Suprapubic skin (tissue), 4 donors: Measurements from ENCODE around the gene DPM3. TPM values are rescaled to one million over a fixed set of nuclear protein-coding genes. Genes with fewer than 3 reads are reported as not detected.

Source experiments
- DNase-seq, 2 donors: peaks; one replicate each; pipeline ENCODE4 v3.0.0-alpha.2; 2019; ENCODE audit warnings: low spot score in 2 of 2
- H3K27ac ChIP-seq: fragments of 200-600 bp; sonication (generic); one replicate; pipeline ENCODE4 v1.5.1; 2019
- H3K27me3 ChIP-seq: fragments of 200-600 bp; sonication (generic); one replicate; pipeline ENCODE4 v1.5.1; 2019
- H3K36me3 ChIP-seq: fragments of 200-600 bp; sonication (generic); one replicate; pipeline ENCODE4 v1.5.1; 2019
- H3K4me1 ChIP-seq: fragments of 200-600 bp; sonication (generic); one replicate; pipeline ENCODE4 v1.5.1; 2019
- H3K4me3 ChIP-seq: fragments of 200-600 bp; sonication (generic); one replicate; pipeline ENCODE4 v1.5.1; 2019; ENCODE audit warnings: mild to moderate bottlenecking
- H3K9me3 ChIP-seq: fragments of 200-600 bp; sonication (generic); one replicate; pipeline ENCODE4 v1.5.1; 2019
- EP300 ChIP-seq: sonication (generic); formaldehyde crosslinking; IDR thresholded peaks from one replicate; pipeline ENCODE4 v1.6.1; 2017; ENCODE audit warnings: antibody characterized with exemption
- POLR2A ChIP-seq, 2 donors: fragments of 450-650 bp; IDR thresholded peaks; one replicate each; pipeline ENCODE4 v1.6.1; 2017; ENCODE audit warnings: antibody characterized with exemption in 2 of 2, mild to moderate bottlenecking in 2 of 2, moderate library complexity in 2 of 2
- POLR2AphosphoS5 ChIP-seq, 3 donors: sonication (generic); formaldehyde crosslinking; IDR thresholded peaks; one replicate each; pipeline ENCODE4 v1.6.1; 2017; ENCODE audit warnings: antibody characterized with exemption in 3 of 3
- WGBS: methylation state at CpG from one replicate; pipeline ENCODE4 v1.1.5; 2018; 5-methylcytosine and 5-hydroxymethylcytosine counted together
- total RNA-seq, 4 donors: library from RNA; depleted of rRNA; stranded (reverse); fragments of >200 nt; gene quantifications; one replicate each; pipeline ENCODE4 v1.1.0, GENCODE V29; 2016
- TF ChIP-seq, protein P1 (sequence below), 2 donors: fragments of 200-600 bp in 1 of 2; fragments of 450-650 bp in 1 of 2; sonication (generic) in 1 of 2; IDR thresholded peaks; one replicate each; pipeline ENCODE4 v1.5.1; 2016 to 2019; ENCODE audit warnings: antibody characterized with exemption in 2 of 2, mild to moderate bottlenecking in 1 of 2, moderate library complexity in 1 of 2

The DPM3 gene
- total RNA-seq, 4 donors from 2014 or later, result 23.7 to 43.7 (median 30.2) TPM

DNA sequence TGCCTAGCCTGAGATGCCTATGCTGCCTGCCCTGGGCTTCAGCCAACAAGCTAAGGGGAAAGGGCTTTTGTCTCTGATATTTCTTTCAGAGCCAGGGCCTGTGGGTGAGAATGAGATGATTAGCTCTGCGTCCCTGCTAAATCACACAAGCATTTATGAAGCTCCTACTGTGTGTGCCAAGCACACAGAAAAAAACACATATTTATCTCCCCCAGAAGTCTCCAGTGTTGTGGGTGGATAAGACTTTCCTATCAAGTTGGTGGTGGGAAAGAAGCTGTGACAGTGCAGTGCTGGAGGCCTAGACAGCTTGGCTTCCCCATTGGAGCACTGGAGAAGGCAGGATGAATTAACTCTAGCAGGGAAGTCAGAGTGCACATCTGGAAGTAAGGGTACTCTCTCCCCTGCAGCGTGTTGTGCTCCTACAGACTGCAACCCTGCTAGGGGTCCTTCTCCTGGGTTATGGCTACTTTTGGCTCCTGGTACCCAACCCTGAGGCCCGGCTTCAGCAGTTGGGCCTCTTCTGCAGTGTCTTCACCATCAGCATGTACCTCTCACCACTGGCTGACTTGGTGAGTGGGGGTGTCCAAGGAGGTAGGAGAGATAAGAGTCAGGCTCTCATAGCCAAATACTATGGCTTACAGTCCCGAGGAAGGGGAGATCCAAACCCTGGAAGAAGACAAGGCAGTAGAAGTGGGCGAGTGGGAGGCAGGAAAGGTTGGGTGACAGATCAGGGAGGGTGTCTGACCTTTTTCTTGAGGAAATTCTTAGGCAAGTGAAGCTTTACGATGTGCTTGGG, 3.0 kb downstream of the DPM3 start:
- Histone ChIP-seq H3K27ac (peak overlapping the region; percentile 100), H3K27me3 (no peaks in the 10 kb centered on the region), H3K36me3 (peaks cover 19% of the 10 kb centered on the region), H3K4me1 (peaks cover 64% of the 10 kb centered on the region), H3K4me3 (peak overlapping the region; percentile 61), H3K9me3 (no peaks in the 10 kb centered on the region)
- no peak for TF ChIP-seq POLR2AphosphoS5 (IDR thresholded peaks at IDR 0.05)
- TF ChIP-seq POLR2A (IDR thresholded peaks at IDR 0.05), result no peak
- TF ChIP-seq EP300, result no peak
- TF ChIP-seq, protein P1, sequence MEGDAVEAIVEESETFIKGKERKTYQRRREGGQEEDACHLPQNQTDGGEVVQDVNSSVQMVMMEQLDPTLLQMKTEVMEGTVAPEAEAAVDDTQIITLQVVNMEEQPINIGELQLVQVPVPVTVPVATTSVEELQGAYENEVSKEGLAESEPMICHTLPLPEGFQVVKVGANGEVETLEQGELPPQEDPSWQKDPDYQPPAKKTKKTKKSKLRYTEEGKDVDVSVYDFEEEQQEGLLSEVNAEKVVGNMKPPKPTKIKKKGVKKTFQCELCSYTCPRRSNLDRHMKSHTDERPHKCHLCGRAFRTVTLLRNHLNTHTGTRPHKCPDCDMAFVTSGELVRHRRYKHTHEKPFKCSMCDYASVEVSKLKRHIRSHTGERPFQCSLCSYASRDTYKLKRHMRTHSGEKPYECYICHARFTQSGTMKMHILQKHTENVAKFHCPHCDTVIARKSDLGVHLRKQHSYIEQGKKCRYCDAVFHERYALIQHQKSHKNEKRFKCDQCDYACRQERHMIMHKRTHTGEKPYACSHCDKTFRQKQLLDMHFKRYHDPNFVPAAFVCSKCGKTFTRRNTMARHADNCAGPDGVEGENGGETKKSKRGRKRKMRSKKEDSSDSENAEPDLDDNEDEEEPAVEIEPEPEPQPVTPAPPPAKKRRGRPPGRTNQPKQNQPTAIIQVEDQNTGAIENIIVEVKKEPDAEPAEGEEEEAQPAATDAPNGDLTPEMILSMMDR (IDR thresholded peaks at IDR 0.05), result no peak
- 79% methylated on average over 6 of the region's 6 CpGs for WGBS
- no peak for DNase-seq

DNA sequence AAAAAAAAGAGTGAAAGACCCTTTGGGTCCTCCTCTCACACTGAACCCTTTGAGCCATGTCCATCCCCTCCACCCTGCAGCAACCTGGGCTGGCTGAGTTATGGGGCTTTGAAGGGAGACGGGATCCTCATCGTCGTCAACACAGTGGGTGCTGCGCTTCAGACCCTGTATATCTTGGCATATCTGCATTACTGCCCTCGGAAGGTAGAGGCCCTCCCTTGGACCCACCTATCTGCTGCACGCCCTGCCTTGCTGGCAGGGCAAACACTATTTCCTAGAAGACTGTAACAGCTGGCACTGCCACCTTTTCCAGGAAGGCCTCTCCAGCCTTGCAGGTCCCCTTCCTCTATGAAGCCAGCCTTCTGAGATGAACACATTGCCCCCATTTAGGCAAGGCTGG, 3.6 kb downstream of the DPM3 start:
- TF ChIP-seq POLR2A (IDR thresholded peaks at IDR 0.05), result no peak
- TF ChIP-seq POLR2AphosphoS5 (IDR thresholded peaks at IDR 0.05), result no peak
- TF ChIP-seq EP300, result no peak
- TF ChIP-seq, protein P1 (IDR thresholded peaks at IDR 0.05), result no peak
- Histone ChIP-seq H3K36me3 (peaks cover 25% of the 10 kb centered on the region), H3K4me1 (peaks cover 70% of the 10 kb centered on the region), H3K9me3 (no peaks in the 10 kb centered on the region), H3K27ac (peak overlapping the region; percentile 100), H3K27me3 (no peaks in the 10 kb centered on the region), H3K4me3 (peak overlapping the region; percentile 61)
- WGBS, result 13% methylated on average over 6 of the region's 6 CpGs
- no peak for DNase-seq

DNA sequence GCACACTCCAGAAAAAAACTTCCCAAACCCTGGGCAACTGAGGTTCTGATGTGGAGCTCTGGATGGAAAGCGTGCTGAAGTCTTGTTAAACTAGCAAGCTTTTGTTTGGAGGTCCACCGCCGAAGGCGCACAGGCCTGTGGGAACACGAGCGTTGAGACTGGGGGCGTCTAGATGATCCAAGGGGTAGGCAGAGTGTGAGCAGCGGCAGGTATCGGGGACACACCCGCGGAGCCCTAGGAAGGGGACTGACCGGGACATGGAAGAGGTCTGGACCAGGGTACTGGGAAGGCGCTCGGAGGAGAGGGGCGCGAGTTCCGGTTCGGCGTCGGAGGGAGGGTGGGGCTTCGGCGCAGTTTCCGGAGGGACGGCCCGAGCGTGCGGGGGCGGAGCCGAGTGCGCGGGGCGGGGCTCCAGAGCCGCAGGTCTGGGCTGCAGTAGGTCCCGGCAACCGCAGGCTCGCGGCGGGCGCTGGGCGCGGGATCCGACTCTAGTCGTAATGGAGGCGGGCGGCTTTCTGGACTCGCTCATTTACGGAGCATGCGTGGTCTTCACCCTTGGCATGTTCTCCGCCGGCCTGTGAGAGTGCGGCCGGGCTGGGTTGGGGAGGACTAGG, 4.8 kb downstream of the DPM3 start, which contains the start of gene SLC50A1:
TSS of gene SLC50A1 (plus strand) at position 438 of the 614 bp plus-strand sequence. CDS start at position 498, 60 bp downstream.
- H3K36me3 ChIP-seq, result peaks cover 30% of the 10 kb centered on the region
- no peaks in the 10 kb centered on the region for H3K27me3 ChIP-seq
- TF ChIP-seq POLR2A (IDR thresholded peaks at IDR 0.05) (peak in 1 of 2 donors; percentile 78), POLR2AphosphoS5 (IDR thresholded peaks at IDR 0.05) (peak in 1 of 3 donors; percentile 42), EP300 (no peak)
- TF ChIP-seq, protein P1 (IDR thresholded peaks at IDR 0.05), result peak in 1 of 2 donors; percentile 52
- peak within 1 kb of the TSS; percentile 61 for H3K4me3 ChIP-seq
- peaks cover 80% of the 10 kb centered on the region for H3K4me1 ChIP-seq
- peak within 1 kb of the TSS; percentile 100 for H3K27ac ChIP-seq
- WGBS, result under 1% methylated on average over 50 of the region's 52 CpGs
- H3K9me3 ChIP-seq, result no peaks in the 10 kb centered on the region
- DNase-seq, result peak; percentile 97 to 98

DNA sequence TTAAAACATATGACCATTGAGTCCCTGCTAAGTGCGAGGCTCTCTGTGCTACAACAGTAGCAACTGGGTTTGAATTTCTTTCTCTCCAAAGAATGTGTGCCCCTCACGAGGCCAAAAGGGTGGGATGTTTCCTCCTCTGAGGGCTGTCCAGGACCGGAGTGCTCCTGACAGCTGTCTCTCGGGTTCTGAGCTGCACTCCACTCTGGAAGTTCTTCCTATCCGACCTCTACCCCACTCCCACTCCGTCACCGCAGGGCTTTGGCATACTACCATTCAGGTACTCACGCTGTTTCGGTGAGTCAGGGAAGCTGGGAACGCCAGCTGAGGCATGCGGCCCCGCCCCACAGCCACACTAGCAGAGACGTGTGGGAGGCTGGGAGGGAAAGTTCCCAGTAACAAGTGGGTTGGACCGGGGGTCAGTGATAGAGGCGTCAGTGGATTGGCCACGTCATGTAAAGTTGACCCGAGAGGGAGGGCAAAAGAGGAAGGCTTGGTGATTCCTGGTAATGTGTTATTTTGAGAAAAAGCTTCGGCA, 5.4 kb downstream of the DPM3 start:
- H3K36me3 ChIP-seq, result peaks cover 30% of the 10 kb centered on the region
- peaks cover 84% of the 10 kb centered on the region for H3K4me1 ChIP-seq
- TF ChIP-seq EP300 (no peak), POLR2AphosphoS5 (IDR thresholded peaks at IDR 0.05) (peak; percentile 32 to 54 (median 54)), POLR2A (IDR thresholded peaks at IDR 0.05) (peak in 1 of 2 donors; percentile 4)
- TF ChIP-seq, protein P1 (IDR thresholded peaks at IDR 0.05), result no peak
- peak overlapping the region; percentile 61 for H3K4me3 ChIP-seq
- H3K27me3 ChIP-seq, result no peaks in the 10 kb centered on the region
- peak; percentile 94 to 97 for DNase-seq
- H3K27ac ChIP-seq, result peak overlapping the region; percentile 100
- no peaks in the 10 kb centered on the region for H3K9me3 ChIP-seq
- WGBS, result 4% methylated on average over 18 of the region's 18 CpGs

DNA sequence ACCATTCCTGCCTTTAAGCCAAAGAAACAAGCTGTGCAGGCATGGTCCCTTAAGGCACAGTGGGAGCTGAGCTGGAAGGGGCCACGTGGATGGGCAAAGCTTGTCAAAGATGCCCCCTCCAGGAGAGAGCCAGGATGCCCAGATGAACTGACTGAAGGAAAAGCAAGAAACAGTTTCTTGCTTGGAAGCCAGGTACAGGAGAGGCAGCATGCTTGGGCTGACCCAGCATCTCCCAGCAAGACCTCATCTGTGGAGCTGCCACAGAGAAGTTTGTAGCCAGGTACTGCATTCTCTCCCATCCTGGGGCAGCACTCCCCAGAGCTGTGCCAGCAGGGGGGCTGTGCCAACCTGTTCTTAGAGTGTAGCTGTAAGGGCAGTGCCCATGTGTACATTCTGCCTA, 6.0 kb downstream of the DPM3 start:
- DNase-seq, result no peak
- Histone ChIP-seq H3K9me3 (no peaks in the 10 kb centered on the region), H3K4me1 (peaks cover 84% of the 10 kb centered on the region), H3K4me3 (peak overlapping the region; percentile 61), H3K36me3 (peaks cover 30% of the 10 kb centered on the region), H3K27ac (peak overlapping the region; percentile 100), H3K27me3 (no peaks in the 10 kb centered on the region)
- no peak for TF ChIP-seq POLR2AphosphoS5 (IDR thresholded peaks at IDR 0.05)
- TF ChIP-seq EP300, result no peak
- TF ChIP-seq, protein P1 (IDR thresholded peaks at IDR 0.05), result no peak
- no peak for TF ChIP-seq POLR2A (IDR thresholded peaks at IDR 0.05)
- 50% methylated on average over 1 of the region's 1 CpG for WGBS
